ENCODE data around the gene MYCN.

DNA sequence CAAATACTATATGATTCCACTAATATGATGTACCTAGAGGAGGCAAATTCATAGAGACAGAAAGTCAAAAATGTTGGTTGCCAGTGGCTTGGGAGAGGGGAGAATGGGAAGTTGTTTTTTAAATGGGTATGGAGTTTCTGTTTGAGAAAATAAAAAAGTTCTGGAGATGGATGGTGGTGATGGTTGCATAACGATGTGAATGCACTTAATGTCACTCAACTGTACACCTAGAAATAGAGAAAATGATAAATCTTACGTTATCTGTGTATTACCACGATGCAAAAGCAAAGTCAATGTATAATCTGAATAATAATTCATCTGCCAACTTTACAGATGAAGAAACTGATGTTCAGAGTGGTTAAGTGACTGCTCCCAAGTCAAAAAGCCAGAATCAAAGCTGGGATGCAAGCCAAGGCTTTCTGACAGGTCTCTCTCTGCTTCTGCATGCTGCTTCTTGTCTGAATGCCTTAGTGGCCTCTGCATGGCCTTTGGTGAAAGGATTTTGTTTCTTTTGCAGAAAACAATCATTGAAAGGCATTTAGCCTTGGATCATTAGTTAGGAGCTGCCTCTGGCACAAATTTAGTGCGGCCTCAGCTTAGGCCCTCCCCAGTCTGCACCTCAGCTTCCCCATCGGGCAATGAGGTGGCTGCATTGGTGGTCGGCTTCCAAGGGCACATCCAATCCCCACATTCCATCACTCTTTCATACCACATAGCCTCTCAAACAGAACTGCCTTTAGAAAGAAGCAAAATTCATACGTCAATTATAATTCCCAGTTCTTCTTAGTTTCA, 46.5 kb upstream of the MYCN start:
- TF ChIP-seq CTCF (IDR thresholded peaks at IDR 0.05) (no peak), POLR2A (IDR thresholded peaks at IDR 0.05) (no peak)
